HAP-1 (cell line): Measurements from ENCODE around the gene THNSL1.
A peak's percentile ranks its signal among the peaks of the same experiment; 100 is the strongest.

Experiments used
- DNase-seq, 2 experiments: peaks; one replicate each; pipeline ENCODE4 v3.0.0-alpha.2; 2016 to 2020; ENCODE audit warnings: low spot score in 2 of 2
- H3K27me3 ChIP-seq: fragments of 250-450 bp; sonication (Bioruptor Pico); 2 replicates; pipeline ENCODE4 v1.5.1; 2020; ENCODE audit warnings: low read depth, mild to moderate bottlenecking, moderate library complexity
- H3K36me3 ChIP-seq: fragments of 250-450 bp; sonication (Bioruptor Pico); replicated peaks from 2 replicates; pipeline ENCODE4 v1.5.1; 2020; ENCODE audit warnings: mild to moderate bottlenecking
- H3K4me1 ChIP-seq: fragments of 250-450 bp; sonication (Bioruptor Pico); 2 replicates; pipeline ENCODE4 v1.5.1; 2020; ENCODE audit warnings: mild to moderate bottlenecking
- H3K4me3 ChIP-seq: fragments of 250-450 bp; sonication (Bioruptor Pico); 2 replicates; pipeline ENCODE4 v1.5.1; 2020; ENCODE audit warnings: mild to moderate bottlenecking, moderate library complexity
- H3K9me3 ChIP-seq: fragments of 250-450 bp; sonication (Bioruptor Pico); 2 replicates; pipeline ENCODE4 v1.5.1; 2020; ENCODE audit warnings: mild to moderate bottlenecking, moderate library complexity
- in situ Hi-C: fragments of 300-500 bp; cut with MboI; formaldehyde crosslinking; loops from 3 replicates; pipeline ENCODE4 v1.14.3; 2020; ENCODE audit warnings: low sequenced_read_pairs, inconsistent platforms, mixed read lengths

Gene THNSL1

DNA sequence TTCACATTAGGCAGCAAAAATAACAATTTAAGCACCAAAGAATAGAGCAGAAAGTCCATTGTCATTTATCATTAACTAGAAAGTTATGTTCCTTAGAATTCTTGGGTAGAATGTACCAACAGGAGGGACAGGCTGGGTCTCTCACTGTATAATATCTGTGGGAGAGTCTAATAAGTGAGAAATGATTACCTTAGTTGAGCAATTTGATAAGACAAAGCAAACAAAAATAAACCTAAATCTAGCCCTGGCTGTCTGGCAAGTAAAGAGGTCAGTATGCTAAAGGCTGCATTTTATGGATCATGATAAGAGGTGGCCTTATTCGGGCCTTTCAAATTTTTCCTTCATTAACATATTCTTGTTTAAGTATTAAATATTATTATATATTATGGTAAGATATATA is 35.6 kb downstream of the THNSL1 start:
- in situ Hi-C loops = no loop called here
- Histone ChIP-seq H3K36me3 (no peaks in the 10 kb centered on the region), H3K27me3 (no peaks in the 10 kb centered on the region), H3K4me3 (no peak overlapping the region), H3K4me1 (peaks cover 2% of the 10 kb centered on the region; the same call in 1 of the 2 replicates), H3K9me3 (0 out of 2 replicates have a peak, but pooled peaks cover 2% of the 10 kb centered on the region)
- DNase-seq = no peak

DNA sequence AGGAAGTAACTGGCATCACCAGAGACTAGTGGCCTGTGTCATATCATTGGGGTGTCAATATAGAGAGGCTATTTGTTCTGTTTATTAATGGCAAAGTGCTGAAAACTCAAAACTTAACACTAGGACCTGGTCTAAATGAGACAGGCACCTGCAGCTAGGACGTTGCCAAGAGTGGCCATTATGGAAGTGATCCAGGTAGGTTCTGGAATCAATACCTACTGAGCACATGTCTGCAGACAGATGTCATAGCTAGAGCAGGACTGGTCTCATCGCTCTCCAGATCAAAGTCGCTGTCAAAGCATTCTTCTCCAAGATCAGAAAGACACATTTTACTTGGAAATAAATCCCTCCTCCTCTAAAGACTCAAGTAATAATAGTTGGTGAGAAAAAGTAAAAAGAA is 40.3 kb downstream of the THNSL1 start:
- Histone ChIP-seq H3K36me3 (no peaks in the 10 kb centered on the region), H3K4me1 (peaks cover 8% of the 10 kb centered on the region), H3K9me3 (0 out of 2 replicates have a peak, but pooled peaks cover 2% of the 10 kb centered on the region), H3K27me3 (no peaks in the 10 kb centered on the region), H3K4me3 (no peak overlapping the region)
- DNase-seq = no peak
- in situ Hi-C loops = no loop called here

DNA sequence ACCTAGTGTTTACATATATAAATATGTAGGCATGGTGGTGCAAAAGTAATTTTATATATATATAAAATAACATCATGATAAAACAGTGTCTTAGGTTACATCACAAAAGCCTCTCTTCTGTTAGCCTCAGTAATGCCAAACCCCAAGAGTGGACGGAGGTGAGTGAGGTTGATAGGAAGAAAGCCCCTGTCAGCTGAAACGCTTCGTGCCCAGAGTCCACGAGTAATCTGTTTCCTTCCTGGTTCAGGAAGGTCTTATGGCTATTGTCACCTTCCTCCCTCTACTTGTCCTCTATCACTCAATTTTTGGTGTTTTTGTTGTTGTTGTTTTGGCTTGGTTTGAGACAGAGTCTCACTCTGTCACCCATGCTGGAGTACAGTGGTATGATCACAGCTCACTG is 41.5 kb downstream of the THNSL1 start:
- DNase-seq = no peak
- peaks cover 8% of the 10 kb centered on the region for H3K4me1 ChIP-seq
- in situ Hi-C loops = no loop called here
- 0 out of 2 replicates have a peak, but pooled peaks cover 2% of the 10 kb centered on the region for H3K9me3 ChIP-seq
- no peak overlapping the region for H3K4me3 ChIP-seq
- no peaks in the 10 kb centered on the region for H3K27me3 ChIP-seq
- H3K36me3 ChIP-seq = no peaks in the 10 kb centered on the region

DNA sequence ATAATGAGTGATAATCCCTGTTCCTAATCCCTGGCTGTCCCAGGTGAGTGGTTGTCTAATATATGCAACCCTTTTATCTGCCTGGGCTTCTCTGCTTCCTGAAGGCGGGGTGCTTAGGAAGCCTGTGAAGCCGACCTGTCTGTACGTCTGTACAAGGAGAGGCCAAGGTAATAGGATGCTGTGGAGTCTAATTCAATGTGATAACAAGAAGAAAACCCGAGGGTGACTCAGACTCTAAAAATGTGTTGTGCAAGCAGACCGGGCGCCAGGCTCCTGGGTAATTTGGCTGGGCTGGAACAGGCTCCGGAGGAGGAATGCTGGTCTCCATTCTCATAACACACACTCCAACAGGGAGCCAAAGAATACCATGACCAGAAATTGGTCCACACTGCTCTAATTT is 43.6 kb downstream of the THNSL1 start:
- DNase-seq = peak; percentile 41 to 63
- H3K9me3 ChIP-seq = 0 out of 2 replicates have a peak, but pooled peaks cover under 1% of the 10 kb centered on the region
- H3K4me1 ChIP-seq = peaks cover 8% of the 10 kb centered on the region

DNA sequence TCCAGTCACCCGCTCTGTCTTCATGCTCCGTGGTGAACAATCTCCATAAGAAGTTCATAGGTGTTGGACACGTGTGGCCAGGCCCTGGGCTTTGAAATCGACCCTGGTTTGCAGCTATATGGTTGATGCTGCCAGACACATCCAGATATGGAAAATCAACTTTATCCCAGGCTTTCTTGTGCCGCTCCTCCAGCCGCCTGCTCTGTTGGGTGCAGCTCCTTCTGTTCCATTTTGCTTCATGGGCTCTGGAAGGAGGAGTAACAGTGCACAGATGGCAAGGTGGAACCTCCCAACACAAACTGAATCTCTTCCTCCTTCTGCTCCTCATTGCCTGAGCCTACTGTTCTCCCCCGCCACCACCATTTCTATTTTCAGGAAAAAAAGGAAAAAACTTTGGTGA is 44.7 kb downstream of the THNSL1 start:
- Histone ChIP-seq H3K27me3 (no peaks in the 10 kb centered on the region), H3K36me3 (no peaks in the 10 kb centered on the region), H3K9me3 (no peaks in the 10 kb centered on the region), H3K4me3 (no peak overlapping the region), H3K4me1 (peaks cover 8% of the 10 kb centered on the region)
- DNase-seq = no peak
- in situ Hi-C loops = no loop called here

More for the DNA sequence above, 43.6 kb downstream of the THNSL1 start:
- Histone ChIP-seq H3K36me3 (no peaks in the 10 kb centered on the region), H3K4me3 (no peak overlapping the region), H3K27me3 (no peaks in the 10 kb centered on the region)
- in situ Hi-C loops = no loop called here

DNA sequence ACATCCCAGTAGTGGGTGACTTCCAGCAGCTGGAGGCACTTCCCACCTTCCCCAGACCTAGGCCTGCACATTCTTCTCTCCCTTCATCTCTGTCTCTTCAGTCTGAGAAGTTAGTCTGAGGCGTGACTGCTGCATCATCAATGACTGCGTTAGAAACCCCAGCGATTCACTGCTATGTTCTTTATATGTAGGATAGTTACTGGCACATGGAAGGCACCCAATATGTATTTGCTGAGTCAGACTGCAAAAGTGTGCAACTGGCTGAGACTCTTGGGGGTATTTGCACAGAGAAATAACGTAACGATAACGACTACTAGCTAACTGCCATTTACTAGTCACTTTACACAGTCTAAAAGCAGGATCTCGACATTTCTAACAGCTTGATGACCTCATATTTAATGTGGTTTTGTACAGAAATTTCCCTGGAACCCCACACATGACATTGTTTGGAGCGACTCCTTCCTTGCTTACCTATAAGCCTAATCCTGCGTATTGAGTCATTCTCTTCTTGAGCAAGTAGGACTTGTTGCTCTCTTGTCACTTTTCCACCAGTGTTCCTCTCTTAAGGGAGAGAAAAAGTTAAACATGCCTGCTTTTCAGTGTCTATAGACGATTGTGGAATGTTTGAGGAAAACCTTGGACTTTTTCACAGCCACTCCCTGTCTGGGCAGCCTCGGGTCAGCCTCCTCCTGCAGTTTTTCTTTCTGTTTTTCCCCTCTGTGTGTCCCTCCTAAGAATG is 45.5 kb downstream of the THNSL1 start:
- Histone ChIP-seq H3K9me3 (no peaks in the 10 kb centered on the region), H3K36me3 (no peaks in the 10 kb centered on the region), H3K4me3 (no peak overlapping the region), H3K4me1 (peaks cover 8% of the 10 kb centered on the region), H3K27me3 (no peaks in the 10 kb centered on the region)
- no peak for DNase-seq
- in situ Hi-C loops = no loop called here

DNA sequence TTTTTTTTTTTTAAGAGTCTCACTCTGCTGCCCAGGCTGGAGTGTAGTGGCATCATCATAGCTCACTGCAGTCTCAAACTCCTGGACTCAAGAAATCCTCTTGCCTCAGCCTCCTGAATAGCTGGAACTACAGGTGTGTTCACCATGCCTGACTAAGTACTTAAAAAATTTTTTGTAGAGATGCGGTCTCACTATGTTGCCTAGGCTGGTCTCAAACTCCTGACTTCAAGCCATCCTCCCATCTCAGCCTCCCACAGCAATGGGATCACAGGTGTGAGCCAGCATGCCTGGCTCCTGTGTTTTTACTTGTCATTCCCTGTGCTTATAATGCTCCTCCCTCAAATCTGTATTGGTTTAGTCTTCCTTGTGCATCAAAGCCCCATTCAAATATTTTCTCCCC is 46.7 kb downstream of the THNSL1 start:
- no peak for DNase-seq
- Histone ChIP-seq H3K4me1 (peaks cover 14% of the 10 kb centered on the region), H3K9me3 (no peaks in the 10 kb centered on the region), H3K36me3 (no peaks in the 10 kb centered on the region), H3K27me3 (no peaks in the 10 kb centered on the region), H3K4me3 (no peak overlapping the region)
- in situ Hi-C loops = no loop called here

DNA sequence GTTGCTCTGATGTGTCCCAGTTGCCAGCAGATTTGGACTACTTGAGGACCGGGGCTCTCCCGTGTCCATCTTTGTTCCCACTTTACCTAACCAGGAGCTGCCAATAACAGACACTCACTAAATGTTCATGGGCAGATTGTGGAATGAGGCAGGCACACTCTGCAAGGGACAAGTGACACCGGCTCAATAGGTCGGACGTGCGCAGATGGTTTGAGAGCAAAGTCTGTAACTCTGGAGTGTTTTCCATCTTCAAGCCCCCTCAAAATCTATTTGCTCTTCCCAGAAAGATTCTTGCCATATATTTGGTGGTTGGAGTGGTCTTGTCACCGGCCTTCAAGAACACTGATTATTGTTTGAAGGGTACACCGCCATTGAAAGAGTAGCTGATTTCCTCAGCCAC is 47.2 kb downstream of the THNSL1 start:
- Histone ChIP-seq H3K9me3 (no peaks in the 10 kb centered on the region), H3K27me3 (no peaks in the 10 kb centered on the region), H3K4me1 (peaks cover 19% of the 10 kb centered on the region), H3K36me3 (no peaks in the 10 kb centered on the region), H3K4me3 (no peak overlapping the region)
- DNase-seq = no peak
- in situ Hi-C loops = no loop called here

DNA sequence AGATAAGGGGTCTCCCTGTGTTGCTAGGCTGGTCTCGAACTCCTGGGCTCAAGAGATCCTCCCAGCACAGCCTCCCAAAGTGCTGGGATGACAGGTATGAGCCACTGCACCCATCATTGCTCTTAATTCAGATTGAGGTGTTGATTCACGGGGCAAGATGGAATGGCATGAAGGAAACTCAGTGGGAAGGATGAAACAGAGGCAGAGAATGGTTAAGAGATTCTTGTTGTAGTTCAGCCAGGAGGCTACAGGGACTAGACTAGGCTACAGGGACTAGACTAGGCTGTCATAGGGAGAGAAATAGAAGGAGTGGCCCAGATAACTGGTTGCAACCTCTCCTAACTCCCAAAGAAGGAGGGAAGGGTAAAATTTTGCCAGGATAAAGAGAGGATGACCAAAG is 48.0 kb downstream of the THNSL1 start:
- DNase-seq = no peak
- Histone ChIP-seq H3K27me3 (no peaks in the 10 kb centered on the region), H3K9me3 (no peaks in the 10 kb centered on the region), H3K4me1 (peaks cover 24% of the 10 kb centered on the region), H3K36me3 (no peaks in the 10 kb centered on the region), H3K4me3 (no peak overlapping the region)
- in situ Hi-C loops = no loop called here

DNA sequence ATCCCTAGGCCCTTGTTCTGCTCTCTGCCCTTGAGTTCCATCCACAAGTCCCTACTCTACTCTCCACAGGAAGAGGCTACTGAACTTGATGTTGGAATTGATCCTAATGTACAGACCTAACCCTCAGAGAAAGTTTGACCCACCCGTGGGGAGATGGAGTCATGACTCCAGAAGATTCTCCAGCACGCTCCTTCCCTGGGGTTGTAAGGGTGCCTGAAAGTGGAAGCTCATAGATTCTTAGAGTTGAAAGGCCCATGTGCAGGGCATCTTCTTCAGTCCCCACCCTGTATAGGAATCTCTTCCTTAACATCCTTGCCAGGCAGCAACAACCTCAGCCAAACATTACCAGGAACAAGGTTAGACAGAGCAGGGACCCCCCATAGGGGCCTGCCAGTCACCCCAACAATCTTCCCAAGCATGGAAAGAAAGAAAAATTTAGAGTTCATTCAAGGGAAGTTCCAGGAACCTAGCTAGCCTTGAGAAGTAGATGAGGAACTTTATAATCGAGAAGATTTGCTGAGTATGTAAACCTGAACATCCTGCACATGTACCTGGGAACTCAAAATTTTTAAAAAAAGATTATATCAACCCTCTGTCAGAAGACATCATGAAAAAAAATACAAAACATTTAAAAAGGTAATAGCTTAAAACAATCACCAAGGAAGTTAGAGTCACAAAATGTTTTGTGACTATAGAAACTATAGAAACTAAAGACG is 49.5 kb downstream of the THNSL1 start:
- Histone ChIP-seq H3K9me3 (peaks cover 3% of the 10 kb centered on the region), H3K4me3 (no peak overlapping the region), H3K36me3 (no peaks in the 10 kb centered on the region), H3K4me1 (peaks cover 29% of the 10 kb centered on the region), H3K27me3 (no peaks in the 10 kb centered on the region)
- in situ Hi-C loops = no loop called here
- DNase-seq = no peak

DNA sequence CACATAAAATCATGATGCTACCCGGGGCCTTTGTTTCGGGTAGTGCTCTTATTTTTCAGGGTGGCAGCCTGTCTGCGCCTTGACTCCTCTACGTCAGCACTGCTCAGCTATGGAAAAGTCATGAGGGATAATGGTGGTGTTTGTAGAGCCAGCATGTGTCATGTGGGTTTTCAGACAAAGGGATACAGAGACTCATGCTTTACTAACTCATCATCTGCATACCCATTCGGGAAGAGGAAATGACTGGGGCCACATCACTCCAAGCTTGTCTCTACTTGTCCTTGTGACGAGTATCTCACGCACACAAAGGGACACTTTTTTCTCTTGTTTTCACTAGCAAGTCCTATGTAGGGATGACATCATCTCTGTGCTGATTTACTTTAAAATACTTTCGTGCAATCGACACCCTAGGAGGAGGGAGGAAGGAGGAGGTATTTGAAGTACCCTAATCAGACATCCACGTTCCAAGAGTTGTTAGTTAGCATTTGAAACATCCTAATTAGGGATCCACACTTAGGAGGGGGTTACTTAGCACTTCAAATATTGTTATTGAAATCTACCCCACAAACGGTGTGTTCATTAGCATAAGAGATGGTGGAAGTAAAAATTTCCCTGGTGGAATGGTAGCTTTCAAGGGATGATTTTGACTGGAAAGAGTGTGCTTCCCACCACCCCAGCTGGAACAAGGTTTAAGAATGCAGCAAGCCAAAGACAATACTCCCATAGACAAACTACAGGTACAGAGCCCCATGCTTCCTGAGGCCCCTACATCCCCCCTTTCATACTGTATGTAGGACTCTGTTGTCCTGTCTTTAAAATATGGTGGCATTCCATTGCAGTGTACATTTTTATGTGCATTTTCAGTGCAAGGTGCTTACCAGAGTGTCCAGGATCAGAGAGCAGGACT is 52.0 kb downstream of the THNSL1 start:
- Histone ChIP-seq H3K36me3 (no peaks in the 10 kb centered on the region), H3K4me1 (peaks cover 38% of the 10 kb centered on the region), H3K4me3 (no peak overlapping the region), H3K27me3 (no peaks in the 10 kb centered on the region), H3K9me3 (peaks cover 3% of the 10 kb centered on the region)
- in situ Hi-C loops = no loop called here
- peak; percentile 62 to 72 for DNase-seq

DNA sequence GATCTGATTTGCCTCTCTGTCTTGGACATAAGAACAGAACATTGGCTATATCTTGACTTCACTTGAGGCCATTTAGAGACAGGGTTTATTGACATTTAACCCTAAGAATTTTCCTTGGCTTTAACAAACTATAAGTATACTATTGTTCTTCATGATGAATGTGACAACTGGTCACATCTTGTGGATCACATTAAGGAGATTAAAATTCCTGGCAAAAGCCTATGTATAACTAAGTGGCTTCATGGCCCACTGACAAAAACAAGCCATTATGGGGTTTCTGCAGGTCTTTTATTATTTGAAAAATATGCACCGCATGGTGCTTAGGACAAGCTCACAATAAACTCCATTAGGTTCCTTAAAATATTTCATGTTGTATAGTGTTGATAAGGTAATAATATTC is 54.8 kb downstream of the THNSL1 start:
- Histone ChIP-seq H3K27me3 (no peaks in the 10 kb centered on the region), H3K9me3 (peaks cover 3% of the 10 kb centered on the region), H3K4me1 (peaks cover 38% of the 10 kb centered on the region), H3K36me3 (no peaks in the 10 kb centered on the region), H3K4me3 (no peak overlapping the region)
- DNase-seq = peak; percentile 57 to 98
- in situ Hi-C loops = no loop called here

DNA sequence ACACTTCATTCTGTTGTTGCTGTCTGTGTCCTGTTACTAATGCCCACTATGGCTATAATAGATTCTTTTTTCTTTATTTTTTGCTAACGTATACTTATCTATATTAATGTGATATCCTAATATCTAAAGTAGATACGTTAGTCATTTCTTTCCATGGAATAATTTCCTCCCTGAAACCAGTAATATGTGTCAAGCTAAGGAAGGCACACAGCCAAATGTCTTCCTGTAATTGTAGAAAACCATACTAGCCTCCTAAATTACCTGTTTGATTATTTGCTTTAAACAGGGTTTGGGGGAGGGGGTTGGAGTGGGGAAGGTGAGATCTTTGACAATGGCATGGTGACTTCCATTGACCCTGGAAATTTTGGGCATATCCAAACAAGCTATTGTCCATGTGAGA is 56.4 kb downstream of the THNSL1 start:
- in situ Hi-C loops = no loop called here
- no peak for DNase-seq

More for the DNA sequence above, 56.4 kb downstream of the THNSL1 start:
- Histone ChIP-seq H3K27me3 (no peaks in the 10 kb centered on the region), H3K4me1 (peaks cover 36% of the 10 kb centered on the region), H3K4me3 (no peak overlapping the region), H3K36me3 (no peaks in the 10 kb centered on the region), H3K9me3 (peaks cover 3% of the 10 kb centered on the region)
